LNCaP clone FGC (cell line): ENCODE data around the gene ADIPOR1.

Experiments used
- DNase-seq: peaks from one replicate; pipeline ENCODE4 v3.0.0-alpha.2; 2011; ENCODE audit warnings: low read depth
- H3K4me3 ChIP-seq: 2 replicates; pipeline ENCODE4 v1.5.1; 2011; ENCODE audit warnings: mild to moderate bottlenecking, low read depth, low read length, control low read depth
- TF ChIP-seq, protein P1 (sequence below): IDR thresholded peaks from 2 replicates; pipeline ENCODE4 v1.5.1; 2012; ENCODE audit warnings: mild to moderate bottlenecking; ENCODE audit not compliant: control insufficient read depth, insufficient read depth; ENCODE audit errors: extremely low read depth

The ADIPOR1 gene

DNA sequence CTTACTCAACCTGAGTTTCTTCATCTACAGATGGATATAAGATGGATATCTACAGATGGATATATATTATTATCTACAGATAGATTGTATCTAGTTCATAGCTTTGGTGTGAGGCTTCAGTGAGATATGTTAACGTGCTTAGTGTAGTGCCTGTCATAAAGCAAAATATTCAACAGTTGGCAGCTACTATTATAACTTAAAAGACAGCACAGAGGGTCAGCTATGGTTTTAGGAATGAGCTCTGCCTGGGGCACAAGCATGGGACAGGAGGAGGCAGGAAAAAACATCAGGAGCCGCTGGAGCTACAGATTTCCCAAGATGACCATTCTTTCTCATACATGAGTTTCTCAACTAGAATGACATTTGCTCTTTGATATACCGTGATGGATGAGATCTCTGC is 10.2 kb upstream of the ADIPOR1 start:
- H3K4me3 ChIP-seq = no peak overlapping the region
- TF ChIP-seq, protein P1, sequence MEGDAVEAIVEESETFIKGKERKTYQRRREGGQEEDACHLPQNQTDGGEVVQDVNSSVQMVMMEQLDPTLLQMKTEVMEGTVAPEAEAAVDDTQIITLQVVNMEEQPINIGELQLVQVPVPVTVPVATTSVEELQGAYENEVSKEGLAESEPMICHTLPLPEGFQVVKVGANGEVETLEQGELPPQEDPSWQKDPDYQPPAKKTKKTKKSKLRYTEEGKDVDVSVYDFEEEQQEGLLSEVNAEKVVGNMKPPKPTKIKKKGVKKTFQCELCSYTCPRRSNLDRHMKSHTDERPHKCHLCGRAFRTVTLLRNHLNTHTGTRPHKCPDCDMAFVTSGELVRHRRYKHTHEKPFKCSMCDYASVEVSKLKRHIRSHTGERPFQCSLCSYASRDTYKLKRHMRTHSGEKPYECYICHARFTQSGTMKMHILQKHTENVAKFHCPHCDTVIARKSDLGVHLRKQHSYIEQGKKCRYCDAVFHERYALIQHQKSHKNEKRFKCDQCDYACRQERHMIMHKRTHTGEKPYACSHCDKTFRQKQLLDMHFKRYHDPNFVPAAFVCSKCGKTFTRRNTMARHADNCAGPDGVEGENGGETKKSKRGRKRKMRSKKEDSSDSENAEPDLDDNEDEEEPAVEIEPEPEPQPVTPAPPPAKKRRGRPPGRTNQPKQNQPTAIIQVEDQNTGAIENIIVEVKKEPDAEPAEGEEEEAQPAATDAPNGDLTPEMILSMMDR = no peak
- DNase-seq = no peak

DNA sequence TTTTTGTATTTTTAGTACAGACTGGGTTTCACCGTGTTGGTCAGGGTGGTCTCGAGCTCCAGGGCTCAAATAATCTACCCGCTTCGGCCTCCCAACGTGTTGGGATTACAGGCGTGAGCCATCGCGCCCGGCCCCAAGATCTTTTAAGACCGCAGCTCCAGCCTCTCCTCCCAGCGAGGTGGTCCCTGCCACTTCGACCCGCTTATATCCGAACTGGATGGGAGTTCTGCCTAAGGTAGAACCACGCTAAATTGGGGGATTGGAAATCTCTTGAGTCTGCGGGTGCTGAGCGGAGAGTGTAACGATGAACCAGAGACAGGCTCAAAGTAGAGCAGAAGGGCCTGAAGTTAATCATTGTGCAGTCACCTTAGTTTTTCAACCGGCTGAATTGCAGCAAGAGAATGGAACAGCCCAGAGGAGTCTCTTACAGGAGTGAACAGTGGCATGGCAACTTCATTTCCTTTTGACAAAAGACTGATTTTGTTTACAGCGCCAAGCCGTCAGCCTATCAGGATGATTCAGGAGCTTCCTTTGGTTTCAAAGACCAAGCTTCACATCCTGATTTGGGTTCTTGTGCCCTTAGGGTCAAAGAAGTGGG is 9.7 kb upstream of the ADIPOR1 start:
- DNase-seq = no peak

GRCh38 chr1:202966006-202966898 is 8.1 kb upstream of the ADIPOR1 start:
- peak overlapping the region; percentile 100 for H3K4me3 ChIP-seq
- TF ChIP-seq, protein P1 = no peak
- DNase-seq = no peak

More for the DNA sequence above, 9.7 kb upstream of the ADIPOR1 start:
- peak overlapping the region; percentile 100 for H3K4me3 ChIP-seq
- TF ChIP-seq, protein P1 = no peak

DNA sequence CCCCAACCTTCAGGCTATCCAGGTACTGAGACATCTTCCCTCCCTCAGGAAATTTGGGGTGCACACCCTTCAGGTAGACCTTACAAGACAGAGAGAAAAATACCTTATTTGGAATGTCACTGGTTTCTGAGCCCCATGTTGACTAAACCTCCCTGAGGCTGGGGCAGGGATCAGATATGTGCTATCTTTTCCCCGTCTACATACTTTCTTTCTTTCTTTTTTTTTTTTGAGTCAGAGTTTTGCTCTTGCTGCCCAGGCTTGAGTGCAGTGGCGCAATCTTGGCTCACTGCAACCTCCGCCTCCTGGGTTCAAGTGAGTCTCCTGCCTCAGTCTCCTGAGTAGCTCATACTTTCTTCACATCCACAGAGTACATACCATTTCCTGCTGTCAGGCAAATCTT is 7.3 kb upstream of the ADIPOR1 start:
- DNase-seq = no peak
- H3K4me3 ChIP-seq = no peak overlapping the region
- TF ChIP-seq, protein P1 = no peak

DNA sequence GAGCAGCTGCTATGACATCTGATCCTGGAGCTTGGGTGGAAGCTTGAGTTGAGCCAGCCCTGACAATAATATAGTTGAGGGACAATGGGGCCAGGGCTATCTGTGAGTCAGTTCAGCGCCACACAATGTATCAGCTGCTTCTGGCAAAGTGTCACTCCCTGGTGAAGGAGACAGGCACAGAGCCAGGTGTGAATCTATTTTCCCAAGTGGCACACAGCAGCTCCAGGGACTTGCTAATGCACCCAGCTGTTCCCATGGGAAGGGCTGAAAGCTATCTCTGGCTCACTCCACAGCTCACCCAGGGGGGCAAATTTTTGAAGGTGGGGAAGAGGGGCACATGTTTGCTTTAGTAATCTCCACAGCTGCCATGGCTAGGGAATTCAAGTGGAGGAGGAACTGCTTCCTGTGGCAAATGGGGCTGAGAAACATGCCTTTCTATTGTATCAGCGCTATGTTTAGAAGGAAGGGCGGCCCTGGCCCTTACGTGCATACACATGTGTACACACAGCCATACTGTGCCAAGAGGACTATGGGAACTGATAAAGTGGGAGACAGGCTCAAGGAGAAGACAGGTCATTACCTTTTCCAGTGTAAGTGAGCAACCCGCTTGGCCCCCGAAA is 6.8 kb upstream of the ADIPOR1 start:
- DNase-seq = no peak
- TF ChIP-seq, protein P1 = no peak

DNA sequence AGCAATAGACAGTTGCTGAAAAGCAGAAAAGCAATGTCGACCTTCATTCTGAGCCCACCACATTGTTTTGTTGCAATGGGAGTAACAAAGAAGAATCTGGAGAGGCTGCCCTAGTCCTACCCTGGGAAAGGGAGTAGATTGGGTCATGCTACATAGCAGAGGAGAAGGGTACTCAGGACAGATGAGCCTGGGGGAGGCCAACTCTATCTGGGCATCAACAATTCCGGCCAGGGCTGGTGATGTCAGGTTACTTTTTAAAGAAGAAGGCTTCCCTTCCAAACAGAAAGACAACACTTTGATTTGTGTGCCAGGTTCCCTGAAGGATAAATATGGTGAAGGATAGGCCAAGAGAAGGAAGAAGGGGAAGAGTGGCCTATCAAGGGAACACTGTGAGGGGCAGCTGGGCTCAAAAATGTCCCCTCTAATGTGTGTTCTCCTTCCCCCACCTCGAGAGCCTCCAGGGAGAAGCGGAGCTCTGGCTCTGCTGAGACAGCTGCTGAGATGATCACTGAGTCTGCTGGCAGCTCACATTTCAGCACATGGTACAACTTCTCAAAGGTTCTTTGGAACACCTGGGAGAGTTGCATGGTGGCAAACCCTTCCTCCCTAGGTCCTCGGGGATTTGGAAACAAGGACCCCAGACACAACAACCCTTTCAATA is 3.2 kb upstream of the ADIPOR1 start:
- no peak for DNase-seq
- no peak overlapping the region for H3K4me3 ChIP-seq
- TF ChIP-seq, protein P1 = no peak

More for the DNA sequence above, 6.8 kb upstream of the ADIPOR1 start:
- H3K4me3 ChIP-seq = no peak overlapping the region
